ENCODE measurements around the gene ZNF428.

ZNF428 gene

GRCh38 chr19:43619262-43620060 lies at the start of gene ZNF428:
TSS of gene ZNF428 (minus strand) at chr19:43619629. CDS start at chr19:43614304, 5,325 bp downstream.
- Histone ChIP-seq H3K27ac (ENCODE audit: low read depth in 2 of 2, low read length in 2 of 2) (peak within 1 kb of the TSS; percentile 86 to 96), H3K27me3 (ENCODE audit: control insufficient read depth in 2 of 2, insufficient read depth in 2 of 2, low read length in 2 of 2) (no peaks in the 10 kb centered on the region), H3K9ac (ENCODE audit: low read depth in 1 of 2, low read length in 2 of 2) (peak within 1 kb of the TSS; percentile 86 to 87), H3K9me3 (ENCODE audit: control insufficient read depth in 2 of 2, low read length in 2 of 2) (no peaks in the 10 kb centered on the region), H3K4me1 (ENCODE audit: control insufficient read depth in 2 of 2, insufficient read depth in 2 of 2, low read length in 2 of 2) (peaks cover 8 to 12% of the 10 kb centered on the region in 2 donors), H3K36me3 (ENCODE audit: control insufficient read depth in 2 of 2, insufficient read depth in 2 of 2, low read length in 2 of 2) (no peaks in the 10 kb centered on the region), H3K4me3 (ENCODE audit: low read length in 2 of 2) (peak within 1 kb of the TSS; percentile 91 to 94)

GRCh38 chr19:43668406-43669109 lies 49.1 kb upstream of the ZNF428 start:
- Histone ChIP-seq H3K27me3 (ENCODE audit: control insufficient read depth in 2 of 2, insufficient read depth in 2 of 2, low read length in 2 of 2) (no peaks in the 10 kb centered on the region), H3K4me3 (ENCODE audit: low read length in 2 of 2) (peak overlapping the region; percentile 77 to 82), H3K27ac (ENCODE audit: low read depth in 2 of 2, low read length in 2 of 2) (peak overlapping the region; percentile 95 to 98), H3K9ac (ENCODE audit: low read depth in 1 of 2, low read length in 2 of 2) (peak overlapping the region; percentile 87 to 96), H3K4me1 (ENCODE audit: control insufficient read depth in 2 of 2, insufficient read depth in 2 of 2, low read length in 2 of 2) (peaks cover 8 to 21% of the 10 kb centered on the region in 2 donors), H3K9me3 (ENCODE audit: control insufficient read depth in 2 of 2, low read length in 2 of 2) (no peaks in the 10 kb centered on the region), H3K36me3 (ENCODE audit: control insufficient read depth in 2 of 2, insufficient read depth in 2 of 2, low read length in 2 of 2) (peaks cover 4 to 20% of the 10 kb centered on the region in 2 donors)

GRCh38 chr19:43667876-43668405 lies 48.5 kb upstream of the ZNF428 start:
- Histone ChIP-seq H3K9ac (ENCODE audit: low read depth in 1 of 2, low read length in 2 of 2) (peak overlapping the region; percentile 44 to 52), H3K27ac (ENCODE audit: low read depth in 2 of 2, low read length in 2 of 2) (peak overlapping the region; percentile 61 to 95), H3K4me1 (ENCODE audit: control insufficient read depth in 2 of 2, insufficient read depth in 2 of 2, low read length in 2 of 2) (peaks cover 8 to 21% of the 10 kb centered on the region in 2 donors), H3K27me3 (ENCODE audit: control insufficient read depth in 2 of 2, insufficient read depth in 2 of 2, low read length in 2 of 2) (no peaks in the 10 kb centered on the region), H3K4me3 (ENCODE audit: low read length in 2 of 2) (peak overlapping the region; percentile 70 to 72), H3K36me3 (ENCODE audit: control insufficient read depth in 2 of 2, insufficient read depth in 2 of 2, low read length in 2 of 2) (peaks cover 4 to 20% of the 10 kb centered on the region in 2 donors), H3K9me3 (ENCODE audit: control insufficient read depth in 2 of 2, low read length in 2 of 2) (no peaks in the 10 kb centered on the region)

- no peaks in the 10 kb centered on the region for H3K9me3 ChIP-seq (ENCODE audit: control insufficient read depth in 2 of 2, low read length in 2 of 2)
- H3K4me3 ChIP-seq (ENCODE audit: low read length in 2 of 2) = peak overlapping the region; percentile 70 to 72
- H3K4me1 ChIP-seq (ENCODE audit: control insufficient read depth in 2 of 2, insufficient read depth in 2 of 2, low read length in 2 of 2) = peaks cover 8 to 21% of the 10 kb centered on the region in 2 donors
- peaks cover 9 to 20% of the 10 kb centered on the region in 2 donors for H3K36me3 ChIP-seq (ENCODE audit: control insufficient read depth in 2 of 2, insufficient read depth in 2 of 2, low read length in 2 of 2)
- no peaks in the 10 kb centered on the region for H3K27me3 ChIP-seq (ENCODE audit: control insufficient read depth in 2 of 2, insufficient read depth in 2 of 2, low read length in 2 of 2)
- H3K9ac ChIP-seq (ENCODE audit: low read depth in 1 of 2, low read length in 2 of 2) = peak overlapping the region in 1 of 2 donors; percentile 44
- peak overlapping the region in 1 of 2 donors; percentile 95 for H3K27ac ChIP-seq (ENCODE audit: low read depth in 2 of 2, low read length in 2 of 2)
Measured at GRCh38 chr19:43667126-43667875, 47.9 kb upstream of the ZNF428 start.

GRCh38 chr19:43664018-43664417 lies 44.6 kb upstream of the ZNF428 start:
- H3K27me3 ChIP-seq (ENCODE audit: control insufficient read depth in 2 of 2, insufficient read depth in 2 of 2, low read length in 2 of 2) = no peaks in the 10 kb centered on the region

GRCh38 chr19:43662487-43662886 lies 43.1 kb upstream of the ZNF428 start:
- peaks cover 0 to 2% of the 10 kb centered on the region in 2 donors for H3K9me3 ChIP-seq (ENCODE audit: control insufficient read depth in 2 of 2, low read length in 2 of 2)
- H3K36me3 ChIP-seq (ENCODE audit: control insufficient read depth in 2 of 2, insufficient read depth in 2 of 2, low read length in 2 of 2) = peaks cover 23 to 28% of the 10 kb centered on the region in 2 donors
- H3K9ac ChIP-seq (ENCODE audit: low read depth in 1 of 2, low read length in 2 of 2) = no peak overlapping the region
- no peaks in the 10 kb centered on the region for H3K27me3 ChIP-seq (ENCODE audit: control insufficient read depth in 2 of 2, insufficient read depth in 2 of 2, low read length in 2 of 2)
- H3K4me1 ChIP-seq (ENCODE audit: control insufficient read depth in 2 of 2, insufficient read depth in 2 of 2, low read length in 2 of 2) = peaks cover under 1 to 2% of the 10 kb centered on the region in 2 donors
- no peak overlapping the region for H3K27ac ChIP-seq (ENCODE audit: low read depth in 2 of 2, low read length in 2 of 2)
- H3K4me3 ChIP-seq (ENCODE audit: low read length in 2 of 2) = no peak overlapping the region

More at GRCh38 chr19:43664018-43664417, 44.6 kb upstream of the ZNF428 start:
- Histone ChIP-seq H3K36me3 (ENCODE audit: control insufficient read depth in 2 of 2, insufficient read depth in 2 of 2, low read length in 2 of 2) (peaks cover 16 to 29% of the 10 kb centered on the region in 2 donors), H3K27ac (ENCODE audit: low read depth in 2 of 2, low read length in 2 of 2) (no peak overlapping the region), H3K9ac (ENCODE audit: low read depth in 1 of 2, low read length in 2 of 2) (no peak overlapping the region), H3K9me3 (ENCODE audit: control insufficient read depth in 2 of 2, low read length in 2 of 2) (peaks cover 0 to 2% of the 10 kb centered on the region in 2 donors), H3K4me1 (ENCODE audit: control insufficient read depth in 2 of 2, insufficient read depth in 2 of 2, low read length in 2 of 2) (peaks cover 8% of the 10 kb centered on the region in 2 donors), H3K4me3 (ENCODE audit: low read length in 2 of 2) (no peak overlapping the region)

- Histone ChIP-seq H3K36me3 (ENCODE audit: control insufficient read depth in 2 of 2, insufficient read depth in 2 of 2, low read length in 2 of 2) (peaks cover 26 to 27% of the 10 kb centered on the region in 2 donors), H3K27me3 (ENCODE audit: control insufficient read depth in 2 of 2, insufficient read depth in 2 of 2, low read length in 2 of 2) (no peaks in the 10 kb centered on the region), H3K9ac (ENCODE audit: low read depth in 1 of 2, low read length in 2 of 2) (no peak overlapping the region), H3K9me3 (ENCODE audit: control insufficient read depth in 2 of 2, low read length in 2 of 2) (peaks cover 0 to 2% of the 10 kb centered on the region in 2 donors), H3K4me3 (ENCODE audit: low read length in 2 of 2) (no peak overlapping the region), H3K27ac (ENCODE audit: low read depth in 2 of 2, low read length in 2 of 2) (no peak overlapping the region), H3K4me1 (ENCODE audit: control insufficient read depth in 2 of 2, insufficient read depth in 2 of 2, low read length in 2 of 2) (no peaks in the 10 kb centered on the region)
Measured at GRCh38 chr19:43660971-43661360, 41.5 kb upstream of the ZNF428 start.

GRCh38 chr19:43660301-43660970 lies 41.0 kb upstream of the ZNF428 start:
- H3K4me3 ChIP-seq (ENCODE audit: low read length in 2 of 2) = no peak overlapping the region
- no peaks in the 10 kb centered on the region for H3K27me3 ChIP-seq (ENCODE audit: control insufficient read depth in 2 of 2, insufficient read depth in 2 of 2, low read length in 2 of 2)
- H3K9me3 ChIP-seq (ENCODE audit: control insufficient read depth in 2 of 2, low read length in 2 of 2) = peaks cover 0 to 2% of the 10 kb centered on the region in 2 donors
- H3K4me1 ChIP-seq (ENCODE audit: control insufficient read depth in 2 of 2, insufficient read depth in 2 of 2, low read length in 2 of 2) = no peaks in the 10 kb centered on the region
- H3K36me3 ChIP-seq (ENCODE audit: control insufficient read depth in 2 of 2, insufficient read depth in 2 of 2, low read length in 2 of 2) = peaks cover 26 to 27% of the 10 kb centered on the region in 2 donors
- H3K27ac ChIP-seq (ENCODE audit: low read depth in 2 of 2, low read length in 2 of 2) = no peak overlapping the region
- H3K9ac ChIP-seq (ENCODE audit: low read depth in 1 of 2, low read length in 2 of 2) = no peak overlapping the region

- Histone ChIP-seq H3K4me3 (ENCODE audit: low read length in 2 of 2) (no peak overlapping the region), H3K4me1 (ENCODE audit: control insufficient read depth in 2 of 2, insufficient read depth in 2 of 2, low read length in 2 of 2) (no peaks in the 10 kb centered on the region), H3K36me3 (ENCODE audit: control insufficient read depth in 2 of 2, insufficient read depth in 2 of 2, low read length in 2 of 2) (peaks cover 17 to 34% of the 10 kb centered on the region in 2 donors), H3K9me3 (ENCODE audit: control insufficient read depth in 2 of 2, low read length in 2 of 2) (peaks cover 0 to 2% of the 10 kb centered on the region in 2 donors), H3K27me3 (ENCODE audit: control insufficient read depth in 2 of 2, insufficient read depth in 2 of 2, low read length in 2 of 2) (no peaks in the 10 kb centered on the region), H3K27ac (ENCODE audit: low read depth in 2 of 2, low read length in 2 of 2) (no peak overlapping the region), H3K9ac (ENCODE audit: low read depth in 1 of 2, low read length in 2 of 2) (no peak overlapping the region)
Measured at GRCh38 chr19:43658494-43658893, 39.1 kb upstream of the ZNF428 start.

All from mucosa of rectum (tissue), 2 donors.